Thymus (tissue), 11 donors: ENCODE measurements around the gene TAF1A. TPM values are rescaled to one million over a fixed set of nuclear protein-coding genes. Genes with fewer than 3 reads are reported as not detected.

ENCODE experiments used
- DNase-seq, 9 donors: peaks; one replicate each; pipeline ENCODE4 v3.0.0-alpha.2; 2013; ENCODE audit warnings: low spot score in 9 of 9, low read depth in 6 of 9, missing footprints in 1 of 9
- H3K27ac ChIP-seq, 2 donors: one replicate each; pipeline ENCODE4 v1.5.1; 2013; ENCODE audit warnings: control low read depth in 1 of 2, low read depth in 1 of 2, low read length in 1 of 2, mild to moderate bottlenecking in 1 of 2, moderate library complexity in 1 of 2
- H3K27me3 ChIP-seq, 2 donors: one replicate each; pipeline ENCODE4 v1.5.1; 2013; ENCODE audit warnings: low read length in 1 of 2; ENCODE audit not compliant: control insufficient read depth in 2 of 2, insufficient read depth in 1 of 2
- H3K36me3 ChIP-seq, 2 donors: one replicate each; pipeline ENCODE4 v1.5.1; 2013; ENCODE audit warnings: low read length in 1 of 2, mild to moderate bottlenecking in 1 of 2, moderate library complexity in 1 of 2; ENCODE audit not compliant: control insufficient read depth in 2 of 2, insufficient read depth in 2 of 2
- H3K4me1 ChIP-seq, 2 donors: one replicate each; pipeline ENCODE4 v1.5.1; 2013; ENCODE audit warnings: low read length in 2 of 2; ENCODE audit not compliant: control insufficient read depth in 2 of 2, insufficient read depth in 2 of 2
- H3K4me3 ChIP-seq, 2 donors: one replicate each; pipeline ENCODE4 v1.5.1; 2013; ENCODE audit warnings: low read length in 2 of 2, control low read depth in 1 of 2, mild to moderate bottlenecking in 1 of 2
- H3K9me3 ChIP-seq, 2 donors: one replicate each; pipeline ENCODE4 v1.5.1; 2013; ENCODE audit warnings: low read length in 1 of 2, mild to moderate bottlenecking in 1 of 2; ENCODE audit not compliant: control insufficient read depth in 2 of 2, insufficient read depth in 1 of 2
- WGBS: extraction: QIAGEN DNeasy Blood & Tissue Kit; methylation state at CpG from one replicate; pipeline ENCODE4 v1.1.7; 2013; 5-methylcytosine and 5-hydroxymethylcytosine counted together
- polyA plus RNA-seq: library from polyadenylated mRNA; stranded (reverse); fragments of 200-250 nt; gene quantifications from one replicate; pipeline ENCODE4 v1.2.3, GENCODE V29; 2013
- total RNA-seq: library from RNA; stranded (reverse); fragments of 120-200 nt; gene quantifications from one replicate; pipeline ENCODE4 v1.2.4, GENCODE V29; 2013
- donor health status: healthy.

Gene TAF1A
- total and polyA plus RNA-seq, 2 donors = 2.9 to 8.5 TPM

DNA sequence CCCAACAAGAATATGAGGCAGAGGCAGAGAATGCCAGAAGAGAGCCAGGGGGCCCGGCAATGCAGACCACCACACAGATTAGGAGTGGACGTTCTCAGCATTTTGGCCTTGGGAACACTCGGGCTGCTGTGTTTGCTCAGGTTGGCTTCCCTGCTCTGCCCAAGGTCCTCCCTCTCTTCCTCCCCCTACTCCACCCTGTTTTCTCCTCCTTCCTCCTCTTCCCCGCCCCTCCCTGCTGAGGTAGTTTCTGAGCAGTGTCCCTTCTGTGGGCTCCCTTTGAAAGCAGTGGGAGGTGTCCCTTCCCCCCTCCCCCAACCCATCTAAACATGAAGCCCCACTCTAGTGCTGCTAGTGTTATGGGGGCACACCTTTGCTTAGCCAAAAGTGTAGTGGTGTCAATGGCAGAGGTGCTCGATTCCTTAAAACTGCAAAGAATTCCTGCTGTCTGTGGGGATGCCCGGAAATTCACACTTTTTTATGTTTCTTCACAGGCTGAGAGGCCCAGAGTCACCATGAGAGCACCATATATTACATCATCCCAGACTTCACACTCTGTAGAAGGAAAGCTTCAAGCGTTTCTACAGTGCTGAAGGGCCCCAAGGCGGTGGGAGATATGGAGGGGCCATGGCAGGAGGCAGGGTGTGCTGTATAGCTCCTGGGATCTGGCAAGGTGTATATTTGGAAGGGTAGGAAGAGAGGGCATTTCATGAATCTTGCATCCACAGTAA, 41.6 kb downstream of the TAF1A start, which contains the start of gene HHIPL2:
Gene HHIPL2 (minus strand): TSS at position 161 of the 728 bp plus-strand sequence. CDS start 60 bp downstream, at position 101.
- Histone ChIP-seq H3K27ac (no peak within 1 kb of the TSS), H3K9me3 (no peaks in the 10 kb centered on the region), H3K36me3 (no peaks in the 10 kb centered on the region), H3K27me3 (peaks cover 0 to 14% of the 10 kb centered on the region in 2 donors), H3K4me1 (no peaks in the 10 kb centered on the region), H3K4me3 (no peak within 1 kb of the TSS)
- 66% methylated on average over 8 of the region's 8 CpGs for WGBS
- DNase-seq = no peak

DNA sequence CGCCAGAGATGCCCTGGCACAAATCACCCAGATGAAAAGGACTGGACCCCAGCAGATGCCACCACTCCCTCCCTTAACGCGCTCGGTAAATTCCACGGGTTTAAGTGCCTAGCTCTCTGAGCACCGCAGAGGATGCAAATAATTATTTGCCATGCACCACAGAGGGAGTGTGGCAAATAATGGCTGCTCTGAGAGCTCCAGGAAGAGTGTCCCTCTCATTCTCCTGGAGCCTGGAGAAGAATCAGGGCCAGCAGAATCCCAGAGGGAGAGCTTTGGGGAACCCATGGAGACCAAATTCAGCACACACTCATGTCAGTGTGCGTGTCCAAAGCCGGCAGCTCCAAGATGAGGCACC, 42.5 kb downstream of the TAF1A start:
- 76% methylated on average over 8 of the region's 8 CpGs for WGBS
- no peak overlapping the region for H3K4me3 ChIP-seq
- no peaks in the 10 kb centered on the region for H3K9me3 ChIP-seq
- H3K27me3 ChIP-seq = peaks cover 0 to 14% of the 10 kb centered on the region in 2 donors
- H3K4me1 ChIP-seq = no peaks in the 10 kb centered on the region
- no peak overlapping the region for H3K27ac ChIP-seq
- H3K36me3 ChIP-seq = no peaks in the 10 kb centered on the region
- no peak for DNase-seq

DNA sequence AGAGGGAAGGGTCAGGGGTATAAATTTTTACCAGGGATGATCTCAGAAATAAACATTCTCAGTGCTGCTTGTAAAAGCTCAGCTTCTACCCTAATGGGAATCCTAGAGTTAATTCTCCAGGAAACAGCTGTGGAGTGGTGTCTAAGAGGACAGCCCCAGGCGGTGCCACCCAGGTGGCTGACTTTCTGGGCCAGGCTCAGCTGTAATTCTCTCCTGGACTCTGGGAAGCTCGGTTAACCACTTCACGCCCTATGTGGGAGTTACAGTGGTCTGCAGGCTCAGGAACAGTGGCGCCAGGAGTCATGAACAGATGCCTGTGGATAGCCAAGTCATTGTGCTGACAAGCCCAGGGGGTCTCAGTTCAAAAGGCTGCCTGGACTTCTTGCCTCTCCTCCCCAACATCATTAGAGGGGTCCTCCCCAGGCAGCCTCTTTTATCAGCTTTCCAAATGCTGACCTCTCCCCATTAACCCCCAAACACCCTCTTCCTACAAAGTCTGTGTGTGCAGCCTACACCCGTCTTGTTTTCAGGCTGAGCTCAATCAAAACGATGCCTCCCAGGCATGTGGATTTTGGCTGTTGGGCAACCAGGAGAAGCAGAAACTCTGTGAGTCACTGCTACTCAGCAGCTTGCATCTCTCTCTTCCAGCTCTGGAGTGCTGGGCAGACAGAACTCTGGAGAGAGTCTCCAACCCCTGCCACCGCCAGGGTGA, 43.0 kb downstream of the TAF1A start:
- no peak for DNase-seq
- H3K36me3 ChIP-seq = no peaks in the 10 kb centered on the region
- no peak overlapping the region for H3K4me3 ChIP-seq
- H3K4me1 ChIP-seq = no peaks in the 10 kb centered on the region
- peaks cover 0 to 14% of the 10 kb centered on the region in 2 donors for H3K27me3 ChIP-seq
- 21% methylated on average over 7 of the region's 7 CpGs for WGBS
- H3K27ac ChIP-seq = no peak overlapping the region
- no peaks in the 10 kb centered on the region for H3K9me3 ChIP-seq

DNA sequence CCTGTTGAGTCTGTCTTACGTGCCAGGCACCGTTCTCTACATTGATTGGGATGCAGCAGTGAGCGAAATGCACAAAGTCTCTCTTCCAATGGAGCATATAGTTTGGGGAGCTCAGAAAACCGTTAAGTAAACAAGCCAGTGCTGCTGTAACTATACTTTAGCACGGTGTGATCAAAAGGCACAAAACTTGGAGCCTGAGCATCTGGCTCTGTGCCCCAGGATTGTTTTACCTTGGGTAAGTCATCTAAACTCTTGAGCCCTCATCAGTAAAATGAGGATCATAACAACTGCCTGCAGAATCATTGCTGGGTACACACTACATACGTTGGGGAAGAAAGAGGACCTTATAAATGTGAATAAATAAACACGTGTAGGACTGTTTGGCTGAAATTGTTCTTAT, 43.6 kb downstream of the TAF1A start:
- Histone ChIP-seq H3K27ac (no peak overlapping the region), H3K36me3 (no peaks in the 10 kb centered on the region), H3K4me3 (no peak overlapping the region), H3K9me3 (no peaks in the 10 kb centered on the region), H3K27me3 (peaks cover 0 to 14% of the 10 kb centered on the region in 2 donors), H3K4me1 (no peaks in the 10 kb centered on the region)
- no peak for DNase-seq
- WGBS = 71% methylated on average over 7 of the region's 7 CpGs

DNA sequence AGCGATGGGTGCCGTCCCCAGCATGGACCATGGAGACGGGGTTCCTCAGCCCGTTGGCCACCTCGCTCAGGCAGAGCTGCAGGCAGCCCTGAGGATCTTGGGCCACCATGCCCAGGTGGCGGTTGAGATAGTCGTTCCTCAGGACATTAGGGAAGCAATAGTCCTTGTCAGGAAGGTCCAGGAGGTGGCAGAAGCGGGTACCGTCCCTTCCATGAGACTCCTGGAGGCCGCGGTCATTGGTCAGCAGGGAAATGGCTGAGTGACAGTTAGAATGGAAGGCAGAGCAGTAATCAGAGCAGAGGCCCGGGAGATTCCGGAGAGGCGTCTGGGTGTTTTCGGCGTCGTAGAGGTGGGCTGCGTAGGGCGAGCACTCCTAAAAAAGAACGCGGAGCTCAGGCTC, 45.9 kb downstream of the TAF1A start:
- peaks cover 0 to 14% of the 10 kb centered on the region in 2 donors for H3K27me3 ChIP-seq
- no peaks in the 10 kb centered on the region for H3K9me3 ChIP-seq
- H3K27ac ChIP-seq = no peak overlapping the region
- no peaks in the 10 kb centered on the region for H3K36me3 ChIP-seq
- H3K4me1 ChIP-seq = no peaks in the 10 kb centered on the region
- WGBS = 95% methylated on average over 21 of the region's 21 CpGs
- DNase-seq = no peak
- H3K4me3 ChIP-seq = no peak overlapping the region

DNA sequence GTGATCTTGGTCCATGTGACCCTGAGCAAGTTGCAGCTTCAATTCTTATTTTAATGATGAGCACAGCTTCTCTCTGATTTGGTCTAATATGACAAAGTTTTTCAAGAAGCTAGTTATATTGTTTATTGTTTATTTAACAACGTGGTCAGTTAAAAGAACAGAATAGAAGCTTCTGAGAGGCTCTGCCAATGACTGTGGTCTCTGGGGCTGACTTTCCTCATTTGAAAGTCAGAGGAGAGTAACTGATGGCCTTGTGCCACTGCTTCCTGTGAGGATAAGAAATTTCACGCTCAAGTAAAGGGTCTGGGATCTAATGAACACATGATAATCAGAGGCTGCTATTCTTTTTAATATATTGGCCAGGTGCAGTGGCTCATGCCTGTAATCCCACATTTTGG, 49.1 kb downstream of the TAF1A start:
- H3K4me3 ChIP-seq = no peak overlapping the region
- H3K4me1 ChIP-seq = no peaks in the 10 kb centered on the region
- no peak overlapping the region for H3K27ac ChIP-seq
- no peaks in the 10 kb centered on the region for H3K9me3 ChIP-seq
- WGBS = 84% methylated on average over 2 of the region's 2 CpGs
- H3K36me3 ChIP-seq = no peaks in the 10 kb centered on the region
- no peak for DNase-seq
- H3K27me3 ChIP-seq = no peaks in the 10 kb centered on the region

DNA sequence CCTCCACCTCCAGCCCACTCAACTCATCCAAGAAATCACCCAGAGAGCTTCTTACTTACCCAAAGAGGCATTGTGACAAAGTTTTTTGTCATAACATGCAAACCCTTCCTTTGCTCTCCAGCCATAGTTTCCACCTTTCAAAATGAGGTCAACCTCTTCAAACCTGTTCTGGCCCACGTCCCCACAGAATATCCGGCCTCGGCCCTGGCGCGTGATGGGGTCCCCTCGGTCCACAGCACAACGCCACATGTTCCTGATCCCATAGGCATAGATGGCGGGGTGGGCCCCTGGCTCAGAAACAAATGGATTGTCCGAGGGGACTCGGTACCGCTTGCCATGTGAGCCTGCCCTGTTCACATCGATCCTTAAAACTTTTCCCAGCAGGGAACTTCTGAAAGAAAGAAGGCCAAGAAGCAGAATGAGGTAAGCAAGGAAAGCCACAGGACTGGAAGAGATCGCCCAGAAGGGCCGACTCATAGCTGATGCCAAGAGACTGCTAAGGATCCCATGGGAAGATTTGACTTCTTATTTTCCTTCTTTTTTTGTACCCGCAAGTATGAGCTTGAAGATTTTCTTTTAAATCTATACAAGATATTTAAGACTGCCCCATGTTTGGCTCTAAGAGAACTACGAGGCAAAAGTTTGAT, 49.7 kb downstream of the TAF1A start:
- H3K36me3 ChIP-seq = no peaks in the 10 kb centered on the region
- H3K27ac ChIP-seq = no peak overlapping the region
- no peak overlapping the region for H3K4me3 ChIP-seq
- WGBS = 91% methylated on average over 16 of the region's 16 CpGs
- no peaks in the 10 kb centered on the region for H3K27me3 ChIP-seq
- no peaks in the 10 kb centered on the region for H3K4me1 ChIP-seq
- H3K9me3 ChIP-seq = no peaks in the 10 kb centered on the region
- DNase-seq = no peak

DNA sequence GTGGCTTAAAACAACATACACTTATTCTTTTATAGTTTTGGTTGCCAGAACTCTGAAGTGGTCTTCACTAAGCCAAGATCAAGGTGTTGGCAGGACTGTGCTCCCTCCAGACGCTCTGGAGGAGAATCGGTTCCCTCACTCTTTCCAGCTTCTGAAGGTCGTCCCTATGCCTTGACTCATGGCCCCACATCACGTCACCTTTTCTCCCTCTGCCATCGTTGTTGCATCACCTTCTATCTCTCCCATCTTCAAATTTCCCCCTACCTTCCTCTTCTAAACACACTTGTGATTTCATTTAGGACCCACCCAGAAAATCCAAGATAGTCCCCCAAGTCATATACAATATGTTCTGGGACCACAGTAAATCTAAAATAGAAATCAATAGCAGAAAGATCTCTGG, 54.3 kb downstream of the TAF1A start:
- Histone ChIP-seq H3K27me3 (no peaks in the 10 kb centered on the region), H3K4me3 (no peak overlapping the region), H3K9me3 (no peaks in the 10 kb centered on the region), H3K4me1 (no peaks in the 10 kb centered on the region), H3K27ac (no peak overlapping the region), H3K36me3 (no peaks in the 10 kb centered on the region)
- no peak for DNase-seq
- 95% methylated on average over 5 of the region's 5 CpGs for WGBS

DNA sequence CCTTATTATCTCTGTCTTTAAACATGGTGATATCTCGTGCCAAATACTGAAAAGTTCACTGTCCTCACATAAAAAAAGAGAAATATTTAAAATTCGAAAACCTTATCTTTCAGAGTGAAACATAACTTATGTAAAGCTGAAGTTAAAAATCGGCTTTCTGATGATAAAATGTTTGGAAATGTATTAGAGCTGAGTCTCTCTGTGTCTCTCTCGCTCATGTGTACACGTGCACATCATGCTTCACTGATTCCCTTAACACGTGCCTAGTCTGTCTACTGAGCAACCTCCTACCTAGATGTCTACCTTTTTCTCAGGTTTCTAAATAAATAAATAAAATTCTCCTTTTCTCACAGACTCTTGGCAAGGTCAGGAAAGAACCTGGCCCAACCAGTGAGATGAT, 58.9 kb downstream of the TAF1A start:
- Histone ChIP-seq H3K9me3 (no peaks in the 10 kb centered on the region), H3K27me3 (no peaks in the 10 kb centered on the region), H3K36me3 (no peaks in the 10 kb centered on the region), H3K27ac (no peak overlapping the region), H3K4me3 (no peak overlapping the region), H3K4me1 (no peaks in the 10 kb centered on the region)
- 94% methylated on average over 6 of the region's 6 CpGs for WGBS
- no peak for DNase-seq
